HG02623 (cell line): ENCODE results near the gene HNRNPDL.
"Not testable (repeated sequence)": the region's sequence is repeated elsewhere in the genome, so short reads cannot be mapped to it uniquely, and the experiment has no call there.

Experiments
- ATAC-seq: cut with Tn5 transposase; IDR thresholded peaks from one replicate; pipeline ENCODE4 v1.9.1; 2021; ENCODE audit warnings: moderate library complexity; ENCODE audit not compliant: unreplicated experiment

HNRNPDL gene

DNA sequence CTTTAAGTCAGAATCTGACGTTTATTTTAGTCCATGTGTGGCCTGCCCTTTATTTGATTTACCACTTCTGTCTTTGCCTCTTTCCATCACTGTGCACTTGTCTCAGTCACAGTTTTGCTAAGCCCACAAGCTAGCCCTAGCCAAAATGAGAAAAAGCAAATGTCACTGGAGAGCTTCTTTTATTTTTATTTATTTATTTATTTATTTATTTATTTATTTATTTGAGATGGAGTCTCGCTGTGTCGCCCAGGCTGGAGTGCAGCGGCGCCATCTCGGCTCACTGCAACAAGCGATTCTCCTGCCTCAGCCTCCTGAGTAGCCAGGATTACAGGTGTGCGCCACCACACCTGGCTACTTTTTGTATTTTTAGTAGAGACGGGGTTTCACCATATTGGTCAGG is 40.2 kb downstream of the HNRNPDL start:
- ATAC-seq, result not testable (repeated sequence)

DNA sequence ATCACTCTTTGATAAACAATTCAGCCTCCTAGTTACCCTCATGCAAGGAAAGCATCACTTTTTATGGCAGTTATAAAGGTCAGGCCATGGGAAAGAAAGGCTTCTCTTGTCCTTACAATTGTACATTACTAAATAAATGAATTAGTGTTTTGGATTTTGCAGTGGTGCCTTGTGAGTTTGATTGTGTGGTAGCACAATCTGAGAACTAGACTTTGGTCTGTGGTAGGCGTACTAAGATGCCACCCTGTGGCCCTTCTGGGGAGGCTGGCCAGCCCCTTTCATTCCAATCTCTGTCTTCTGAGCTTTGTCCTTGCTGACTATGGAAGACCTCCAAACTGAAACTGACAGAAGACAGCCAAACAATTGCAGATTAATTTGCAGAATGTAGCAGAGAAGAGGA is 41.9 kb downstream of the HNRNPDL start:
- ATAC-seq, result no peak

DNA sequence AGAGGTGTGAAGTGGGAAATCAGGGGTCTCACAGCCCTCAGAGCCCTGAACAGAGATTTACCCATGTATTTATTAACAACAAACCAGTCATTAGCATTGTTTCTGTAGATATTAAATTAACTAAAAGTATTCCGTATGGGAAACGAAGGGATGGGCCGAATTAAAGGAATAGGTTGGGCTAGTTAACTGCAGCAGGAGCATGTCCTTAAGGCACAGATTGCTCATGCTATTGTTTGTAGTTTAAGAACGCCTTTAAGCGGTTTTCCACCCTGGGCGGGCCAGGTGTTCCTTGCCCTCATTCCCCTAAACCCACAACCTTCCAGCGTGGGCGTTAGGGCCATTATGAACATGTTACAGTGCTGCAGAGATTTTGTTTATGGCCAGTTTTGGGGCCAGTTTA is 44.0 kb downstream of the HNRNPDL start:
- not testable (repeated sequence) for ATAC-seq

DNA sequence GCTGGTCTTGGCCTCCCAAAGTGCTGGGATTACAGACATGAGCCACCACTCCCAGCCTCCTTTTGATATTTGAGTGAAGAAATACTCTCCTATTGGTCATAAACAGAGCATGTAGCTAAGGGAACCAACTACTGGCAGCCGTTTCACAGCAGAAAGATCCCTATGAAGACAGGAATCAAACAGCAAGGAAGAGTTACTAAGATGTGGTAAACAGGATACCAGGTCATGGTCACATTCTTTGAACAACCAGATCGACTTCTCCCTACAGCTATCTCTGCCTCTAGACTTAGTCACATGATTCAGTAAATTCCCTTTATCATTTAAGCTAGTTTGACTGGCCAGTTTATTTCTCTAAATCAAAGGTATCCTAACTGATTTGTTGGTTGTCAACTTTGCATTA is 47.5 kb downstream of the HNRNPDL start:
- ATAC-seq, result no peak

DNA sequence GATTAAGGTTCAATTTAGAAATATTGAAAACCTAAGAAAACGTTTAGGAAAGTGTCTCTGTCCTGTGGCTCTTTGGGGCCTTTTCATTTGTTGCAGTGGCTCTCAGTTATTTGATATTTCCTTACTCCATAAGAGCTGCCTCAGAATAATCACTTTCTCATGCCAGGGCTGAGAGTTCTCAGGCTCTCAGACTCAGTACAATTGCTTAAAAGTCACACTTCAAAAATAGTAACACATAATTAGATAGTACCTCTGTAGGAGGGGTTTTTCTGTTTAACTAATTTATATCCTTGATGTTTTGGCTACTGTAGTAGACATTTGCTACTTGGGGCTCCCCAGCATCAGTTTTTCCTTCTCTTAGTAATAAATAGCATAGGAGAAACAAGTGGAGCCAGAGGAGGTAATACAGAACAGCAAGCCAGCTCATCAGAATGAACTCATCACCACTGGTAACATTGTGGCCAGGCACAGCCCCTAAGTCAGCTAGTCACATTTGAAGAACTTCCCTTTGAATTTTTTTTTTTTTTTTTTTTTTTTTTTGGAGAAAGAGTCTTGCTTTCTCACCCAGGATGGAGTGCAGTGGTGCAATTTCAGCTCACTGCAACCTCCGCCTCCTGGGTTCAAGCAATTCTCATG is 48.5 kb downstream of the HNRNPDL start:
- no peak for ATAC-seq

DNA sequence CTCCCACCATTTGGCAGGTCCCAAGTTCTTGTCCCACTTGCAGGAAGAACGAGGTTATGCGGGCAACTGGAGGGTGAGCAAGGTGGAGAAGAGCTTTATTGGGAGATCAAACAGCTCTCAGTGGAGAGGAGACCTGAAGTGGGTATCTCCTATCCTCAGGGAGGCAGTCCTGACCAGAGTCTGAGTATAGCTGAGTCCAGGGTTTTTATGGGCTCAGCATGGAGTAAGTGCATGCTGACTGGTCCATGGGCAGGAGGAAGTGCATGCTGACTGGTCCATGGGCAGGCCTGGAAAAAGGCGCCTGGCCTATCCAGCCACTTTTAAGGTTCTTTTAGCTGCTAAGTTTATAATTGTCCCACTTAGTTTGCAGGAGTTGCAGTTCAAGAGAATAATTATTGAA is 49.0 kb downstream of the HNRNPDL start:
- ATAC-seq, result no peak

DNA sequence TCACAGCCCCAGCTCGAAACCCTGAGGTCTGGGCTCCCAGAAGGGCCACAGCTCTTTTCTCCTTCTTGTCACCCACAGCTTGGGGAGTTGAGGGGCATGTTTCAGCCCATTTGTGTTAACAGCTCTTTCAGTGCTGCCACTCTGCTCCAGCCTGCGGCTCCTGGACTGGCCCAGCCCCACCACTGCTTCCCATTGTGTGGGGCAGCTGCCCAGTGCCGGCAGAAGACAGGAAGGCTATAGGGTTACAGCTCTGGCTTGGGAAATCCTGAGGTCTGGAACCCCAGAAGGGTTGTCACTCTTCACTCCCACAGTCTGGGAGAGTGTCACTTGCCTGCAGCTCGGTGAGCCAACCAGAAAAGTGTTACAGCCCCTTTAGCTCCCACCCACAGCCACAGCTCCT is 49.4 kb downstream of the HNRNPDL start:
- no peak for ATAC-seq

DNA sequence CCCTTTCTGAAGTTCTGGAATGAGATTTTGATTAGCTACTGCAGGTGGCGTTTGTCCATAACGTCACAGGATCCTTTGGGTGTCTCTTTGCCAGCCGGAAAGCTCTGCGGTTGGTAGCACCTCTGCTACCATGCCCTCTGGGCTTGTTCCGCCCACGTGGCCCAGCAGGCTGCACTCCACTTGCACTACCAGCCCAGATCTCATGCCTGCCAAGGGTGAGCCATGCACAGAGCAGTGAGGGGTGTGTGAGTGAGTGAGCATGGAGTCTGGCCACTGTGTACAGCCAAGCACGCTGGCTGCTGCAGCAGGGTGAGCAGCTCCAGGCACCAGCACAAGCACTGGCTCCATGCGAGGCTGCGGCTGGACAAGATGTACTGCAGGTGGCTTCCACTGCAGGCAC is 49.9 kb downstream of the HNRNPDL start:
- no peak for ATAC-seq

DNA sequence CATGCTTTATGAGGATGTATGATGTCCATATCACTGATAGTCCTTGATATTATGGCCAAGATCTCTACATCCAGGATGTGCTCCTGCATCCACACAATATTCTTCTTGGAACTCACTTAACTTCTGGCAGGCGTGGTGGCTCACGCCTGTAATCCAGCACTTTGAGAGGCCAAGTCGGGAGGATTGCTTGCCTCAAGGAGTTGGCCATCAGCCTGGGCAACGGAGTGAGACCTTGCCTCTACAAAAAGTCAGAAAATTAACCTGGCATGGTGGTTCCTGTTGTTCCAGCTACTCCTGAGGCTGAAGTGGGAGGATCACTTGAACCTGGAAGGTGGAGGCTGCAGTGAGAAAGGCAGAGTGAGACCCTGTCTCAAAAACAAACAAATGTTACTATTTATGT is 54.2 kb downstream of the HNRNPDL start:
- no peak for ATAC-seq

DNA sequence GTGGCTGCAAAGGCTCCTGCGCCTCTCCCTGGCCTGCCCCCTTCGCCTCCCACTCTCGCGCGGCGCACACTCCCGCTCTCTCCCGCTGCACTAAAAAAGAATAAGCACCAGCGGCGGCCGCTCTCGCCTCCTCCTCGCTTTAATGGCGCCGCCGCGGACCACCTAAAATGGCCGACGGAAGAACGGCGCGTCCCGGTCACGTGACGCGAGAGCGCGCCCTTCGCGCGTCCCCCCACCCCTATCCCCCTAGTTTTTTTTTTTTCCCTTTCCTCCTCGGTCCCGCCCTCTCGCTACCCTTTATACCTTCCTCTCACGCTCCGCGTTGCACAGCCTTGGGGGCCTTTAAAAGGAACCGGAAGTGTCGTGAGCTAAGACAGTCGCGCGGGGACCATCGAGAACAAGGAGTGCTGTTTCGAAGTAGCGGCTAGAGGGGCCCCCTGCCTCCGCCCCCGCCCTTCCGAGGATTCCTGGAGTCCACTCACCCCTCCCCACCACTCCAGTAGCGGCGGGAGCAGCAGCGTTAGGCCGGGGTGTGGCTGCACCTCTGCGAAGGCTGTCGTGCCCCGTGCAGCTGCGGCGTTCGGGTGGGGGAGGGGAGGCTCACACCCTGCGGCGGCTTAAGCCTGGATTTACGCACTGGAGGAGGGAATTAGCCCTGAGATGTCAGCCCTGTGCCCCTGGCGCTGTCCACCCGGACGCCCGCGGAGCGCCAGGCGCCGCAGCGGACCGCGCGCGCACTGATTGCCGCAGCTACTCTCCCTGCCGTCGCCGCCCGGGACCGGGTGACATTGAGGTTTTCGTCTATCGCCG is 56.2 kb downstream of the HNRNPDL start, which contains the start of gene HNRNPD:
Gene HNRNPD, minus strand, starts transcription at position 176 of the 810 bp plus-strand sequence. CDS start 313 bp downstream, outside the sequence.
- peak; percentile 94 for ATAC-seq

DNA sequence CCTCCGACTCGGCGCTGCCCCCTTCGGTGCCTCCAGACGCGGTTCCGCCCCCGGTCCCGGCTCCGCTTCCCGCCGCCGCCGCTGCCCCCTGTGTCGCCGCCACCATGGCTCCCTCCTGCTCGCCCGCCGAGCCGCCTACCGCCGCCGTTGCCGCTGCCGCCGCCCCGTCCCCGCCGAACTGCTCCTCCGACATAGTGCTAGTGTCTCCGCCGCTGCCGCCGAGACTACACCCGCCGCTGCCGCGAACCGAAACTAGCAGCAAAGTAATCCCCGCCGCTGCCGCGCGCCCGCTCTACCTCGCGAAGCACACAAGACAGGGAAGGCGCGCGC is 56.8 kb downstream of the HNRNPDL start:
- ATAC-seq, result peak; percentile 16
